Subcutaneous abdominal adipose tissue (tissue), 5 donors: ENCODE results near the gene PIP5K1B.

Experiments
- H3K27ac ChIP-seq: one replicate; pipeline ENCODE4 v1.7.0; 2013; ENCODE audit warnings: low read depth, mild to moderate bottlenecking, inconsistent platforms, low read length, moderate library complexity
- H3K27me3 ChIP-seq, 5 donors: one replicate each; pipeline ENCODE4 v1.7.0; 2013; ENCODE audit warnings: low read length in 5 of 5, inconsistent platforms in 1 of 5; ENCODE audit not compliant: control insufficient read depth in 5 of 5, insufficient read depth in 4 of 5
- H3K36me3 ChIP-seq, 5 donors: one replicate each; pipeline ENCODE4 v1.7.0; 2013; ENCODE audit warnings: low read length in 5 of 5; ENCODE audit not compliant: control insufficient read depth in 5 of 5, insufficient read depth in 5 of 5
- H3K4me1 ChIP-seq, 5 donors: one replicate each; pipeline ENCODE4 v1.7.0; 2013; ENCODE audit warnings: low read length in 5 of 5, mild to moderate bottlenecking in 3 of 5, moderate library complexity in 1 of 5; ENCODE audit not compliant: control insufficient read depth in 5 of 5, insufficient read depth in 5 of 5
- H3K4me3 ChIP-seq, 5 donors: one replicate each; pipeline ENCODE4 v1.7.0; 2013; ENCODE audit warnings: low read length in 5 of 5, low read depth in 1 of 5
- H3K9ac ChIP-seq, 5 donors: one replicate each; pipeline ENCODE4 v1.7.0; 2013; ENCODE audit warnings: low read length in 5 of 5, mild to moderate bottlenecking in 4 of 5, moderate library complexity in 3 of 5
- H3K9me3 ChIP-seq, 5 donors: one replicate each; pipeline ENCODE4 v1.7.0; 2013; ENCODE audit warnings: low read length in 5 of 5; ENCODE audit not compliant: control insufficient read depth in 5 of 5
- donor health status: healthy.
- donor health status: healthy.
- donor health status: healthy.
- donor health status: healthy.
- donor health status: healthy.

Gene PIP5K1B

DNA sequence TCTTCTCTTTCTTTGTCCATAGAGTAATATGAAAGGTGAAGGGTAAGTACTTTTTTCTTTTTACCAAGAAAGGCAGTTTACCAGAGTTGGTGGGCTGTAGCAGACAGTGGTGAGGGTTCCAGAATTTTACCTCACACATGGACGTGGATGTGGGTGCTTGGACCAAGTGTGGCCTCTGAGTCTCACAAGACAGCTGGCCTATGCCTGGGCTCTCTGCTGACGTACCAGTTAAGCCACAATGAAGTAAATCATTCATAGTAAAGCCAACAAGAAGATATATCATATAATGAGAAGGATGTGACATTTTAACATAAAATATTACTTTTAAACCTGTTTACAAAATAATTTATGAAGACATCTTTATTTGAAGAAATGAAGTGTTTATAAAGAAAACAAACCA is 202.9 kb downstream of the PIP5K1B start:
- Histone ChIP-seq H3K9me3 (no peaks in the 10 kb centered on the region), H3K4me3 (no peak overlapping the region), H3K27ac (no peak overlapping the region), H3K27me3 (no peaks in the 10 kb centered on the region), H3K9ac (no peak overlapping the region), H3K4me1 (peaks cover 0 to 2% (median 0%) of the 10 kb centered on the region in 5 donors), H3K36me3 (no peaks in the 10 kb centered on the region)

DNA sequence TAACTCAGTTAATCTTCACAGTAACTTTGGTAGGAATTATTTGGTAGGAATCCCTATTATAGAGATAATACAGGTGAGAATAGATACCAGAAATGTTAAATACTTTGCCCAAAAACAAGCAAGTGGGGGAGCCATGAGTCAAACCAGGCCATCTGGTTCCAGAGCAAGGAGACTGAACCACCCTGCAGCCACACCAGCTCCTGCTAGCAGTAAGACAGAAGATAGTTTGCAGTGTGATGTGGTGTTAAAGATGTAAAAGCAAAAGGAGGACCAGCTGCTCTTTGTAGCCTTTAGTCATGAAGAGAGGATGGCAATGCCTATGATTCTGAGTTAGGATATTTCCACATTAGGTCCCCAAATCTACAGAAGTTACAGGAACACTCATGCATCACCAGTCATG is 207.5 kb downstream of the PIP5K1B start:
- Histone ChIP-seq H3K4me1 (peaks cover 0 to 4% (median 0%) of the 10 kb centered on the region in 5 donors), H3K9ac (no peak overlapping the region), H3K4me3 (no peak overlapping the region), H3K36me3 (no peaks in the 10 kb centered on the region), H3K27ac (no peak overlapping the region), H3K9me3 (no peaks in the 10 kb centered on the region), H3K27me3 (no peaks in the 10 kb centered on the region)

DNA sequence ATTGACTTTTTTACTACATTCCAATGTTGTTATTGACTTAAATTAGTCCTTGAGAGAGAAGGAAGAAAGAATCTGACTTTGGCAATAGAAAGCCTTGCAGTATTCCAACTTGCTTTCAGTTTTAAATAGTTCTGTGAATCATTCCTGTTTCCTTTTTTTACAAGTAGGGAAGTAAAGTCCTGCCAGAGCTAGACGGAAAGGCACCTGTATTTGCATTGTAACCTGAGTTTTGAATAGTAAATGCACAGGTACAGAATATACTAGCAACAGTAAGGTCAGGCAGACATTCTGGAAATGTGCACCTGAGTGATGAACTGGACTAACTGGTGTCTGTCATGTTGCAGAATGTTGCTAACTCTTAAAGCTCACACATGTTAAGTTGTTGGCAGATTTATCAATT is 208.0 kb downstream of the PIP5K1B start:
- Histone ChIP-seq H3K36me3 (no peaks in the 10 kb centered on the region), H3K9ac (no peak overlapping the region), H3K27ac (no peak overlapping the region), H3K27me3 (no peaks in the 10 kb centered on the region), H3K9me3 (no peaks in the 10 kb centered on the region), H3K4me1 (peaks cover 0 to 4% (median 0%) of the 10 kb centered on the region in 5 donors), H3K4me3 (no peak overlapping the region)

DNA sequence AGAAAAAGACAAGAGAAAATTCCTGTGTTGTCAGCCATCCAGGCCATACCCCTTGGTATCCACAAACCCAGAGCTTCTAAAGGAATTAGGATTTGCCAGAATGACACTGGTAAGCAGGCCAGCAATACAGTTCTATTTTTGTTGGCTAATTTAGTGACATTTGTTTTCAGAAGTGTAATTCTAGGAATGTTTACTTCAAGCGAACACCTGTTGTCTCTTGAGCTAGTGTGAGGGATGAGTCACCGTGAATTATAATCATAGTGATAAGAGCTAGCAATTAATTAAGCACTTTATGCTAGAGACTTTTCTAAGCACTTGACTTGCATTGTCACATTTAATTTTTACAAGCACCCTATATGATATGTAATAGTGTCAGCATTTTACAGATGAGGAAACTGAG is 209.7 kb downstream of the PIP5K1B start:
- Histone ChIP-seq H3K4me1 (peaks cover 0 to 4% (median 0%) of the 10 kb centered on the region in 5 donors), H3K27me3 (no peaks in the 10 kb centered on the region), H3K4me3 (no peak overlapping the region), H3K36me3 (no peaks in the 10 kb centered on the region), H3K9ac (no peak overlapping the region), H3K9me3 (no peaks in the 10 kb centered on the region), H3K27ac (no peak overlapping the region)

DNA sequence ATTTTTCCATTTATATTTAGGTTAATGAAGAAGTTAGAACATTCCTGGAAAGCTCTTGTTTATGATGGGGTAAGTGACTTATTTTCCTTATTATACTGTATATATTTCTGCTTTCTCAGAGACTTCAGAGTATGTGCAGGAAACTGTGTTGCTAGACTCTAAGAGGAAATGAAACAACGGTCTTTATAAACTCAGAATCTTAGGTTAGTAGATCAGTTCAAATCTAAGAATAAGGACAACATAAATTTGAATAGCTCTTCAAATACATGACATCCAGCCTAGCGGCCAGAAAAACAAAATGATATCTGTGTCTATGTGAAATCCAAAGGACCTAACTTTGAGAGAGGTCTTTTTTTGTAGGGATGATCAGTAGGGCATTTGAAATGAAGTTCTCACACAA is 214.6 kb downstream of the PIP5K1B start:
- Histone ChIP-seq H3K9ac (no peak overlapping the region), H3K27ac (no peak overlapping the region), H3K4me1 (no peaks in the 10 kb centered on the region), H3K4me3 (no peak overlapping the region), H3K36me3 (no peaks in the 10 kb centered on the region), H3K27me3 (no peaks in the 10 kb centered on the region), H3K9me3 (no peaks in the 10 kb centered on the region)

DNA sequence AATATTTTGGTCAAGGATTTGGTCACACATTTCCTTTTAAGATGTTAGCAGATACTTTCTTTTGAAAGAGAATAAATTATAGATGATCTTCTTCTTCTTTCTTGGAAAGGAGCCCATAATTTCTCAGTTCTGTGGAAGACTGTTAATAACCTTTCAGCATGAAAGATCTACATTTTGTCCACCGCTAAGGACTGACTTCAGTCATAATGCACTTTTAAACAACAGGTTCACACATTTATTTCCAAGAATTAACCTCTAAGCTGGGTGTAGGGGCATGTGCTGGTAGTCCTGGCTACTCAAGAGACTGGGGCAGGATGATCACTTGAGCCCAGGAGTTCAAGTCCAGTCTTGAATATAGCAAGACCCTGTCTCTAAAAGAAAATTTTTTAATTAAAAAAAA is 215.9 kb downstream of the PIP5K1B start:
- no peak overlapping the region for H3K4me3 ChIP-seq
- H3K9me3 ChIP-seq, result no peaks in the 10 kb centered on the region
- no peak overlapping the region for H3K9ac ChIP-seq
- peaks cover 0 to 5% (median 0%) of the 10 kb centered on the region in 5 donors for H3K4me1 ChIP-seq
- H3K27ac ChIP-seq, result no peak overlapping the region
- no peaks in the 10 kb centered on the region for H3K36me3 ChIP-seq
- no peaks in the 10 kb centered on the region for H3K27me3 ChIP-seq

DNA sequence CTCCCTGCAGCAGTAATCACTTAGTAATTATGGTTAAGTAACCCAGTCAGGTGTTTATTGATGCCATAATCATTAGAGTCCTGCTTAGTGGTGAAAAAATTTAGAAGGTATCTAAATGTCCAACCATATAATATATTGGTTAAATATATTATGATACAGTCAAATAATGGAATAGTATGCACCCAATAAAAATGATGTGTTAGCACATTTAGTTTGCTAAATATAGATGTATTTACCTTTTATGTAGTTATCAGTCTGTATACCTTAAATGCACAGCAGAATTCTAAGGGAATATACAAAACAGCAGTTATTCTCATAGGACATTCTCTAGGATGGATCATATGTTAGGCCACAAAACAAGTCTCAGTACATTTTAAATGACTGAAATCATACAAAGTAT is 218.4 kb downstream of the PIP5K1B start:
- Histone ChIP-seq H3K27me3 (no peaks in the 10 kb centered on the region), H3K36me3 (no peaks in the 10 kb centered on the region), H3K9me3 (no peaks in the 10 kb centered on the region), H3K4me3 (no peak overlapping the region), H3K27ac (no peak overlapping the region), H3K9ac (no peak overlapping the region), H3K4me1 (peaks cover 0 to 5% (median 0%) of the 10 kb centered on the region in 5 donors)

DNA sequence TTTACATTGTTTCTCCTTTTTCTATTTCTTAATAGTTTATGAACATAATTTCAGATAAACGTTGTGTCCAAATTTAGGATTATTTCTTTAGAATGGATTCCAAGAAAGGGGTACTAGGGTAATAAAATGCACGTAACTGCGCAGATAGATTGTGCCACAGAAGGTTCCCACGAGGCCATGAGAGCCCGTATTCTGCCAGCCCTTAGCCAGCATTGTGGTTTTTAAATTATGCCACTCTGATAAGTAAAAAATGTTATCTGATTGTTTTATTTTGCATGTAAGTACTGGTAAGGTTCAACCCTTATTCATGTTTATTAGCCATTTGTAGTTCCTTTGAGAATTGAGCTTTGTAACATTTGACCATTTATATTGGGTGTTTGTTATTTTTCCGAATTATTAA is 220.1 kb downstream of the PIP5K1B start:
- peaks cover 0 to 5% (median 0%) of the 10 kb centered on the region in 5 donors for H3K4me1 ChIP-seq
- H3K36me3 ChIP-seq, result no peaks in the 10 kb centered on the region
- no peak overlapping the region for H3K27ac ChIP-seq
- no peak overlapping the region for H3K4me3 ChIP-seq
- no peak overlapping the region for H3K9ac ChIP-seq
- no peaks in the 10 kb centered on the region for H3K27me3 ChIP-seq
- no peaks in the 10 kb centered on the region for H3K9me3 ChIP-seq

DNA sequence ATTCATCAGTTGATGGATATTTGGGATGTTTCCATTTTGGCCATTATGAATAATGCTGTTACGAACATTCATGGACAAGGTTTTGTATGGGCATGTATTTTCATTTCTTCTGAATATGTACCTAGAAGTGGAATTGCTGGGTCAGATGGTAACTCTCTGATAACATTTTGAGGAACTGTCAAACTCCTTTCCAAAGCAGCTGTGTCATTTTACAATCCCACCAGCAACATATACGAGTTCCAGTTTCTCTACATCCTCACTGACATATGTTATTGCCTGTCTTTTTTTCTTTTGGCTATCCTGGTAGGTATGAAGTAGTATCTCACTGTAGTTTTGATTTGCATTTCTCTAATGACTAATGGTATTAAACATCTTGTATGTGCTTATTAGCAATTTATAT is 222.1 kb downstream of the PIP5K1B start:
- H3K9ac ChIP-seq, result no peak overlapping the region
- no peaks in the 10 kb centered on the region for H3K27me3 ChIP-seq
- H3K4me3 ChIP-seq, result no peak overlapping the region
- no peaks in the 10 kb centered on the region for H3K9me3 ChIP-seq
- H3K4me1 ChIP-seq, result peaks cover 0 to 5% (median 0%) of the 10 kb centered on the region in 5 donors
- H3K27ac ChIP-seq, result no peak overlapping the region
- no peaks in the 10 kb centered on the region for H3K36me3 ChIP-seq

DNA sequence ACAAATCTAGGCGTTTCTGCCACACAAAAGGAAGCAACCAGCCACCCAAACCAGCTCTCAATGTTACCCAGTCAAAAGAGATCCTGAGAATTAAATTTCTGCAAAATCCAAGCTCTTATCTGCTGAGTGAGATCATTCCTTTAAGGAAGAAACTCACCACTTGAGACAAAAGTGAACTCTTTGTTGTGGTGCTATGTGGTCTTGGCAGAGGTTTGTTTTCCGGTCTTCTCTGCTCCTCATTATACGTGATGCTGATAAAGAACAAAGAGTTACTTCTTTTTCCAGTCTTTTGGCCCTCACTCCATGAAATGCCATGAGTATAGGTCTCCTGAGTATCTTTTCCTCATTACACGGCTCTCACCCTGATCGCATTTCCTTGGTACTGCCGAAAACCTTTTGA is 226.8 kb downstream of the PIP5K1B start:
- Histone ChIP-seq H3K27me3 (no peaks in the 10 kb centered on the region), H3K36me3 (no peaks in the 10 kb centered on the region), H3K4me1 (no peaks in the 10 kb centered on the region), H3K4me3 (no peak overlapping the region), H3K27ac (no peak overlapping the region), H3K9me3 (no peaks in the 10 kb centered on the region), H3K9ac (no peak overlapping the region)

DNA sequence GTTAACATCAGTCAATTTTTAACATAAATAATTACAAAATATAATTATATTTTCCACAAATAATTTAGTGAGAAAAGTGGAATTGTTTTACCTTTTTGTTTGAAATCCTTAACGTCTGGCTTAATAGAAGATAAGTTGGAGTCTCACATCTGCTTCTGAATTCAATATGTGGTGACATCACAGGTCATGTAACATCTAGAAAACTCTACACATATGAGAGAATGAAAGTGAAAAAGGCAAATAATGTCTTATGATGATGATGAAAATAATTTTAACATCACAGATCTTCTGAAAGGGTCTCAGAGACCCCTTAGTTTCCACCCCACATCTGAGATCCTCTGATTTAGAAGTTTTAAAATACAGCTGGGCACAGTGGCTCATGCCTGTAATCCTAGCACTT is 227.4 kb downstream of the PIP5K1B start:
- Histone ChIP-seq H3K36me3 (no peaks in the 10 kb centered on the region), H3K27me3 (no peaks in the 10 kb centered on the region), H3K27ac (no peak overlapping the region), H3K4me1 (no peaks in the 10 kb centered on the region), H3K4me3 (no peak overlapping the region), H3K9me3 (no peaks in the 10 kb centered on the region), H3K9ac (no peak overlapping the region)
